Thyroid gland (tissue), 4 donors: Measurements from ENCODE around the gene ADIPOR1.

Source experiments
- POLR2A ChIP-seq, 2 donors: fragments of 450-650 bp; IDR thresholded peaks; one replicate each; pipeline ENCODE4 v1.6.1; 2017; ENCODE audit warnings: antibody characterized with exemption in 2 of 2, mild to moderate bottlenecking in 2 of 2, moderate library complexity in 1 of 2
- TF ChIP-seq, protein P1 (sequence below), 6 experiments: fragments of 200-600 bp in 3 of 6; fragments of 450-650 bp in 3 of 6; sonication (generic) in 3 of 6; IDR thresholded peaks; one replicate each; pipeline ENCODE4 v1.5.1; 2016 to 2019; ENCODE audit warnings: antibody characterized with exemption in 6 of 6, mild to moderate bottlenecking in 2 of 6, inconsistent platforms in 1 of 6, moderate library complexity in 1 of 6

DNA sequence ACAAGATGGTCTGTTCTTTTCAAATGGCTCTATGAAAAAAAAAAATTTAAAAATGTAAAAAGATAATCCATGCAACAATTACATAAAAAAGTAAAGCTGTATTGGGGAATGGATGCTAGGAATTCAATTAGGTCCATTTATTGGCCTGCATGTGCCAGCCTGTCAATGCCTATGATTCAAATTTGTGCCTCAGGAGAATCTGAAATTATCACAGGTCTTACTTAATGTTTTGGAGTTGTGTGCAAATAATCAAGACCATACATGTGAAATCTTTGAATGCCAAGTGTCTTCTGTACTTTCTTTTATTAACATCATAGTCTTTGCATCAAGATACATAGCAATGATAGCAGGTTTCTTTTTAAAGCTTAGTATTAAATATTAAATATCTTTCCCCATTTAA, 17.6 kb downstream of the ADIPOR1 start:
- TF ChIP-seq POLR2A (IDR thresholded peaks at IDR 0.05) = no peak
- TF ChIP-seq, protein P1, sequence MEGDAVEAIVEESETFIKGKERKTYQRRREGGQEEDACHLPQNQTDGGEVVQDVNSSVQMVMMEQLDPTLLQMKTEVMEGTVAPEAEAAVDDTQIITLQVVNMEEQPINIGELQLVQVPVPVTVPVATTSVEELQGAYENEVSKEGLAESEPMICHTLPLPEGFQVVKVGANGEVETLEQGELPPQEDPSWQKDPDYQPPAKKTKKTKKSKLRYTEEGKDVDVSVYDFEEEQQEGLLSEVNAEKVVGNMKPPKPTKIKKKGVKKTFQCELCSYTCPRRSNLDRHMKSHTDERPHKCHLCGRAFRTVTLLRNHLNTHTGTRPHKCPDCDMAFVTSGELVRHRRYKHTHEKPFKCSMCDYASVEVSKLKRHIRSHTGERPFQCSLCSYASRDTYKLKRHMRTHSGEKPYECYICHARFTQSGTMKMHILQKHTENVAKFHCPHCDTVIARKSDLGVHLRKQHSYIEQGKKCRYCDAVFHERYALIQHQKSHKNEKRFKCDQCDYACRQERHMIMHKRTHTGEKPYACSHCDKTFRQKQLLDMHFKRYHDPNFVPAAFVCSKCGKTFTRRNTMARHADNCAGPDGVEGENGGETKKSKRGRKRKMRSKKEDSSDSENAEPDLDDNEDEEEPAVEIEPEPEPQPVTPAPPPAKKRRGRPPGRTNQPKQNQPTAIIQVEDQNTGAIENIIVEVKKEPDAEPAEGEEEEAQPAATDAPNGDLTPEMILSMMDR (IDR thresholded peaks at IDR 0.05) = no peak
